BLaER1 treated with 17β-estradiol and CSF1 and Interleukin-3, amounts not matched to agents 10 nM and 100 nM (cell line): ENCODE measurements around the gene ZNF189.
A peak's percentile ranks its signal among the peaks of the same experiment; 100 is the strongest.

ENCODE experiments used
- H3K27ac ChIP-seq, 11 experiments: shearing (Covaris generic); formaldehyde crosslinking; 2 replicates each; pipeline ENCODE4 v1.8.1; 2022
- H3K27me3 ChIP-seq, 11 experiments: shearing (Covaris generic); formaldehyde crosslinking; 2 replicates each; pipeline ENCODE4 v1.8.1; 2022
- H3K36me3 ChIP-seq, 11 experiments: shearing (Covaris generic); formaldehyde crosslinking; 2 replicates each; pipeline ENCODE4 v1.8.1; 2022
- H3K4me1 ChIP-seq, 10 experiments: shearing (Covaris generic); formaldehyde crosslinking; 2 replicates each; pipeline ENCODE4 v1.8.1; 2022
- H3K4me2 ChIP-seq, 11 experiments: shearing (Covaris generic); formaldehyde crosslinking; 2 replicates each; pipeline ENCODE4 v1.8.1; 2022
- H3K4me3 ChIP-seq, 10 experiments: shearing (Covaris generic); formaldehyde crosslinking; 2 replicates each; pipeline ENCODE4 v1.8.1; 2022
- H3K9ac ChIP-seq, 11 experiments: shearing (Covaris generic); formaldehyde crosslinking; 2 replicates each; pipeline ENCODE4 v1.8.1; 2022
- H3K9me3 ChIP-seq, 11 experiments: shearing (Covaris generic); formaldehyde crosslinking; replicated peaks in 1 of 11; 2 replicates each; pipeline ENCODE4 v1.8.1; 2022
- H4K20me1 ChIP-seq, 11 experiments: shearing (Covaris generic); formaldehyde crosslinking; 2 replicates each; pipeline ENCODE4 v1.8.1; 2022
- Cebpa-rat ChIP-seq, 11 experiments: shearing (Covaris generic); IDR thresholded peaks; 2 replicates each; pipeline ENCODE4 v1.8.1; 2022

Gene ZNF189

GRCh38 chr9:101409079-101409477, 10.4 kb downstream of the ZNF189 start:
- no peak for TF ChIP-seq Cebpa-rat (IDR thresholded peaks at IDR 0.05)
- H4K20me1 ChIP-seq = no peaks in the 10 kb centered on the region
- peaks cover 0 to 11% (median 2%) of the 10 kb centered on the region in 10 experiments; a peak in 6 of 20 replicates for H3K4me1 ChIP-seq
- H3K27me3 ChIP-seq = no peaks in the 10 kb centered on the region
- peak overlapping the region in 9 of 10 experiments; percentile 8 to 40 (median 30); a peak in 11 of 20 replicates for H3K4me3 ChIP-seq
- H3K27ac ChIP-seq = no peak overlapping the region
- H3K36me3 ChIP-seq = peaks cover 63 to 89% (median 83%) of the 10 kb centered on the region in 11 experiments
- H3K9me3 ChIP-seq = peaks cover 95 to 99% (median 97%) of the 10 kb centered on the region in 11 experiments
- H3K9ac ChIP-seq = no peak overlapping the region
- no peak overlapping the region for H3K4me2 ChIP-seq

- TF ChIP-seq Cebpa-rat (IDR thresholded peaks at IDR 0.05) = no peak
- Histone ChIP-seq H3K4me3 (no peak overlapping the region), H3K9me3 (peaks cover 51 to 61% (median 56%) of the 10 kb centered on the region in 11 experiments), H3K9ac (no peak overlapping the region), H4K20me1 (no peaks in the 10 kb centered on the region), H3K4me2 (no peak overlapping the region), H3K27ac (no peak overlapping the region), H3K27me3 (no peaks in the 10 kb centered on the region), H3K4me1 (peaks cover 15 to 32% (median 20%) of the 10 kb centered on the region in 10 experiments), H3K36me3 (peaks cover 9 to 46% (median 38%) of the 10 kb centered on the region in 11 experiments; a peak in 21 of 22 replicates)
Observed at GRCh38 chr9:101414839-101415238, 16.2 kb downstream of the ZNF189 start.

GRCh38 chr9:101415578-101415977, 16.9 kb downstream of the ZNF189 start:
- H3K27ac ChIP-seq = no peak overlapping the region
- no peak overlapping the region for H3K4me3 ChIP-seq
- H4K20me1 ChIP-seq = no peaks in the 10 kb centered on the region
- no peak for TF ChIP-seq Cebpa-rat (IDR thresholded peaks at IDR 0.05)
- H3K9ac ChIP-seq = no peak overlapping the region
- peaks cover 15 to 25% (median 18%) of the 10 kb centered on the region in 10 experiments for H3K4me1 ChIP-seq
- peaks cover 3 to 38% (median 31%) of the 10 kb centered on the region in 11 experiments; a peak in 19 of 22 replicates for H3K36me3 ChIP-seq
- no peak overlapping the region for H3K4me2 ChIP-seq
- peaks cover 43 to 53% (median 49%) of the 10 kb centered on the region in 11 experiments for H3K9me3 ChIP-seq
- no peaks in the 10 kb centered on the region for H3K27me3 ChIP-seq

- Histone ChIP-seq H3K36me3 (peaks cover 3 to 30% (median 19%) of the 10 kb centered on the region in 11 experiments; a peak in 15 of 22 replicates), H3K4me1 (peaks cover 15 to 23% (median 17%) of the 10 kb centered on the region in 10 experiments), H3K9ac (no peak overlapping the region), H3K27ac (peak overlapping the region in 5 of 11 experiments; percentile 20 to 47 (median 35); a peak in 8 of 22 replicates), H4K20me1 (no peaks in the 10 kb centered on the region), H3K4me2 (peak overlapping the region in 10 of 11 experiments; percentile 0 to 61 (median 42); a peak in 16 of 22 replicates), H3K4me3 (no peak overlapping the region), H3K9me3 (peaks cover 25 to 35% (median 31%) of the 10 kb centered on the region in 11 experiments), H3K27me3 (no peaks in the 10 kb centered on the region)
- TF ChIP-seq Cebpa-rat (IDR thresholded peaks at IDR 0.05) = no peak
Observed at GRCh38 chr9:101417389-101417788, 18.7 kb downstream of the ZNF189 start.

GRCh38 chr9:101417977-101418376, 19.3 kb downstream of the ZNF189 start:
- TF ChIP-seq Cebpa-rat (IDR thresholded peaks at IDR 0.05) = peak in 2 of 11 experiments; percentile 21 to 24; a peak in 2 of 22 replicates
- H3K9ac ChIP-seq = no peak overlapping the region
- peaks cover 19 to 29% (median 26%) of the 10 kb centered on the region in 11 experiments for H3K9me3 ChIP-seq
- H3K4me1 ChIP-seq = peaks cover 15 to 23% (median 17%) of the 10 kb centered on the region in 10 experiments
- no peak overlapping the region for H3K4me3 ChIP-seq
- no peaks in the 10 kb centered on the region for H3K27me3 ChIP-seq
- peak overlapping the region; percentile 0 to 61 (median 46); a peak in 18 of 22 replicates for H3K4me2 ChIP-seq
- H3K36me3 ChIP-seq = peaks cover 3 to 25% (median 14%) of the 10 kb centered on the region in 11 experiments; a peak in 15 of 22 replicates
- peak overlapping the region in 5 of 11 experiments; percentile 20 to 60 (median 39); a peak in 8 of 22 replicates for H3K27ac ChIP-seq
- H4K20me1 ChIP-seq = no peaks in the 10 kb centered on the region

GRCh38 chr9:101418518-101419430, 20.1 kb downstream of the ZNF189 start:
- Histone ChIP-seq H3K4me1 (peaks cover 15 to 23% (median 17%) of the 10 kb centered on the region in 10 experiments), H3K27ac (peak overlapping the region in 7 of 11 experiments; percentile 16 to 60 (median 32); a peak in 9 of 22 replicates), H3K4me2 (peak overlapping the region in 8 of 11 experiments; percentile 8 to 61 (median 48); a peak in 9 of 22 replicates), H3K9ac (no peak overlapping the region), H4K20me1 (no peaks in the 10 kb centered on the region), H3K4me3 (no peak overlapping the region), H3K27me3 (no peaks in the 10 kb centered on the region), H3K36me3 (peaks cover 3 to 17% (median 11%) of the 10 kb centered on the region in 11 experiments; a peak in 13 of 22 replicates), H3K9me3 (peaks cover 12 to 21% (median 19%) of the 10 kb centered on the region in 11 experiments; a peak in 21 of 22 replicates)
- no peak for TF ChIP-seq Cebpa-rat (IDR thresholded peaks at IDR 0.05)

- no peak overlapping the region for H3K4me3 ChIP-seq
- no peak overlapping the region for H3K9ac ChIP-seq
- H3K9me3 ChIP-seq = peaks cover 8 to 13% (median 12%) of the 10 kb centered on the region in 11 experiments; a peak in 21 of 22 replicates
- TF ChIP-seq Cebpa-rat (IDR thresholded peaks at IDR 0.05) = no peak
- peaks cover 15 to 23% (median 17%) of the 10 kb centered on the region in 10 experiments for H3K4me1 ChIP-seq
- peaks cover 2 to 11% (median 8%) of the 10 kb centered on the region in 11 experiments; a peak in 10 of 22 replicates for H3K36me3 ChIP-seq
- H4K20me1 ChIP-seq = no peaks in the 10 kb centered on the region
- no peaks in the 10 kb centered on the region for H3K27me3 ChIP-seq
- no peak overlapping the region for H3K4me2 ChIP-seq
- no peak overlapping the region for H3K27ac ChIP-seq
Observed at GRCh38 chr9:101419863-101420262, 21.2 kb downstream of the ZNF189 start.

- H3K9me3 ChIP-seq = no peaks in the 10 kb centered on the region
- no peak overlapping the region for H3K9ac ChIP-seq
- H3K4me2 ChIP-seq = no peak overlapping the region
- no peak for TF ChIP-seq Cebpa-rat (IDR thresholded peaks at IDR 0.05)
- H3K4me1 ChIP-seq = peaks cover 15 to 23% (median 17%) of the 10 kb centered on the region in 10 experiments
- H3K36me3 ChIP-seq = 0 out of 22 replicates have a peak, but pooled peaks cover 0 to 4% (median 0%) of the 10 kb centered on the region in 11 experiments
- no peak overlapping the region for H3K4me3 ChIP-seq
- no peaks in the 10 kb centered on the region for H3K27me3 ChIP-seq
- H3K27ac ChIP-seq = no peak overlapping the region
- no peaks in the 10 kb centered on the region for H4K20me1 ChIP-seq
Observed at GRCh38 chr9:101421653-101422065, 23.0 kb downstream of the ZNF189 start.

GRCh38 chr9:101427358-101427757, 28.7 kb downstream of the ZNF189 start:
- no peak overlapping the region for H3K4me3 ChIP-seq
- H3K9ac ChIP-seq = no peak overlapping the region
- no peak overlapping the region for H3K4me2 ChIP-seq
- no peak for TF ChIP-seq Cebpa-rat (IDR thresholded peaks at IDR 0.05)
- H3K9me3 ChIP-seq = no peaks in the 10 kb centered on the region
- no peaks in the 10 kb centered on the region for H3K27me3 ChIP-seq
- H4K20me1 ChIP-seq = no peaks in the 10 kb centered on the region
- no peaks in the 10 kb centered on the region for H3K36me3 ChIP-seq
- H3K4me1 ChIP-seq = no peaks in the 10 kb centered on the region
- H3K27ac ChIP-seq = no peak overlapping the region
